Lower lobe of right lung (tissue), 2 donors: ENCODE data around the gene RYK. TPM values are rescaled to one million over a fixed set of nuclear protein-coding genes. Genes with fewer than 3 reads are reported as not detected.

Experiments used
- ATAC-seq, 2 donors: fragments of 200-7000 bp; cut with Tn5 transposase; one replicate each; pipeline ENCODE4 v1.9.1; 2020 to 2022; ENCODE audit warnings: mild to moderate bottlenecking in 2 of 2, moderate library complexity in 2 of 2
- DNase-seq: peaks from one replicate; pipeline ENCODE4 v3.0.0-alpha.2; 2020
- H3K27ac ChIP-seq: fragments of 200-600 bp; one replicate; pipeline ENCODE4 v1.8.0; 2022
- H3K27me3 ChIP-seq: fragments of 200-600 bp; one replicate; pipeline ENCODE4 v1.8.0; 2022; ENCODE audit warnings: low read depth
- H3K36me3 ChIP-seq: fragments of 200-600 bp; one replicate; pipeline ENCODE4 v1.8.0; 2022; ENCODE audit warnings: mild to moderate bottlenecking
- H3K4me1 ChIP-seq: fragments of 200-600 bp; one replicate; pipeline ENCODE4 v1.8.0; 2022
- H3K4me3 ChIP-seq: fragments of 200-600 bp; one replicate; pipeline ENCODE4 v1.8.0; 2022; ENCODE audit warnings: mild to moderate bottlenecking
- H3K9me3 ChIP-seq: fragments of 200-600 bp; one replicate; pipeline ENCODE4 v1.8.0; 2022
- intact Hi-C: fragments of 100-400 bp; cut with DNase I; formaldehyde crosslinking; loops from one replicate; pipeline ENCODE4 v1.11.0; 2022
- total RNA-seq: library from RNA; stranded (reverse); fragmentation: NEBNext Ultra II Directional; extraction: Animal tissue kit (Norgen Biotek cat#: 25700); gene quantifications from one replicate; pipeline ENCODE4 v1.2.1, GENCODE V29; 2021
- TF ChIP-seq, protein P1 (sequence below): fragments of 200-600 bp; IDR thresholded peaks from one replicate; pipeline ENCODE4 v1.8.0; 2022; ENCODE audit warnings: antibody characterized with exemption, mild to moderate bottlenecking
- donor health status: DM: no; HTN: yes; CAD: no; lungs with severe emphysema.

Gene RYK
- total RNA-seq, 1 donor from 2014 or later = 46.3 TPM

GRCh38 chr3:134189849-134190248, 60.8 kb downstream of the RYK start:
- peaks cover 53% of the 10 kb centered on the region for H3K36me3 ChIP-seq

GRCh38 chr3:134186391-134186790, 64.3 kb downstream of the RYK start:
- Histone ChIP-seq H3K9me3 (no peaks in the 10 kb centered on the region), H3K4me1 (no peaks in the 10 kb centered on the region), H3K36me3 (peaks cover 40% of the 10 kb centered on the region), H3K4me3 (no peak overlapping the region), H3K27me3 (no peaks in the 10 kb centered on the region), H3K27ac (peak overlapping the region; percentile 8)
- TF ChIP-seq, protein P1, sequence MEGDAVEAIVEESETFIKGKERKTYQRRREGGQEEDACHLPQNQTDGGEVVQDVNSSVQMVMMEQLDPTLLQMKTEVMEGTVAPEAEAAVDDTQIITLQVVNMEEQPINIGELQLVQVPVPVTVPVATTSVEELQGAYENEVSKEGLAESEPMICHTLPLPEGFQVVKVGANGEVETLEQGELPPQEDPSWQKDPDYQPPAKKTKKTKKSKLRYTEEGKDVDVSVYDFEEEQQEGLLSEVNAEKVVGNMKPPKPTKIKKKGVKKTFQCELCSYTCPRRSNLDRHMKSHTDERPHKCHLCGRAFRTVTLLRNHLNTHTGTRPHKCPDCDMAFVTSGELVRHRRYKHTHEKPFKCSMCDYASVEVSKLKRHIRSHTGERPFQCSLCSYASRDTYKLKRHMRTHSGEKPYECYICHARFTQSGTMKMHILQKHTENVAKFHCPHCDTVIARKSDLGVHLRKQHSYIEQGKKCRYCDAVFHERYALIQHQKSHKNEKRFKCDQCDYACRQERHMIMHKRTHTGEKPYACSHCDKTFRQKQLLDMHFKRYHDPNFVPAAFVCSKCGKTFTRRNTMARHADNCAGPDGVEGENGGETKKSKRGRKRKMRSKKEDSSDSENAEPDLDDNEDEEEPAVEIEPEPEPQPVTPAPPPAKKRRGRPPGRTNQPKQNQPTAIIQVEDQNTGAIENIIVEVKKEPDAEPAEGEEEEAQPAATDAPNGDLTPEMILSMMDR = no peak
- intact Hi-C loops = no loop called here
- no peak for DNase-seq
- peak in 1 of 2 donors; percentile 62 for ATAC-seq

More at GRCh38 chr3:134189849-134190248, 60.8 kb downstream of the RYK start:
- Histone ChIP-seq H3K4me1 (no peaks in the 10 kb centered on the region), H3K27me3 (no peaks in the 10 kb centered on the region), H3K9me3 (no peaks in the 10 kb centered on the region), H3K27ac (no peak overlapping the region), H3K4me3 (no peak overlapping the region)
- intact Hi-C loops = no loop called here
- DNase-seq = no peak
- TF ChIP-seq, protein P1 = no peak
- no peak for ATAC-seq

DNA sequence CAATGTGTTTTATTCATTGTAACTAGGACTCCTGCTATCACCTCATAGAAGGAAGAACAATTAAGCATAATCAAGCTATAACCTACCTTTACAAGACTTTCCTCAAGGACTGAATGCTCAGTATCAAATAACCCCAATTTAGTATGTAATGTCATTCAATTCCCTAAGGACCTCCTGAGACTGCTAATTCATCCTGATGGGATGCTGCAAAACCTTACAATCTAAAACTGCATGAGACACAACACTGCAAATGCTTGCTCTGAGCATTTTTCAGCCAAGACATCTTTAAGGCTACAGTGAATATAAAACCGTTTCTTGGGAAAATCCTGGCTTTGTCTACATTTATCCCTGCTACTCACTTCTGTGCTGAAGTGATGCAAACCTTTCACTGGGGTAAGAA, 69.9 kb downstream of the RYK start:
- no peak for DNase-seq

GRCh38 chr3:134179508-134179907, 71.2 kb downstream of the RYK start:
- no peaks in the 10 kb centered on the region for H3K4me1 ChIP-seq
- no peaks in the 10 kb centered on the region for H3K9me3 ChIP-seq
- no peak for ATAC-seq
- H3K4me3 ChIP-seq = no peak overlapping the region
- intact Hi-C loops = no loop called here
- no peak overlapping the region for H3K27ac ChIP-seq
- peaks cover 48% of the 10 kb centered on the region for H3K36me3 ChIP-seq
- TF ChIP-seq, protein P1 = no peak
- H3K27me3 ChIP-seq = no peaks in the 10 kb centered on the region
- no peak for DNase-seq

More for the DNA sequence above, 69.9 kb downstream of the RYK start:
- intact Hi-C loops = no loop called here
- no peaks in the 10 kb centered on the region for H3K9me3 ChIP-seq
- H3K4me3 ChIP-seq = no peak overlapping the region
- no peaks in the 10 kb centered on the region for H3K4me1 ChIP-seq
- TF ChIP-seq, protein P1 = no peak
- H3K27me3 ChIP-seq = no peaks in the 10 kb centered on the region
- peaks cover 35% of the 10 kb centered on the region for H3K36me3 ChIP-seq
- no peak for ATAC-seq
- no peak overlapping the region for H3K27ac ChIP-seq

DNA sequence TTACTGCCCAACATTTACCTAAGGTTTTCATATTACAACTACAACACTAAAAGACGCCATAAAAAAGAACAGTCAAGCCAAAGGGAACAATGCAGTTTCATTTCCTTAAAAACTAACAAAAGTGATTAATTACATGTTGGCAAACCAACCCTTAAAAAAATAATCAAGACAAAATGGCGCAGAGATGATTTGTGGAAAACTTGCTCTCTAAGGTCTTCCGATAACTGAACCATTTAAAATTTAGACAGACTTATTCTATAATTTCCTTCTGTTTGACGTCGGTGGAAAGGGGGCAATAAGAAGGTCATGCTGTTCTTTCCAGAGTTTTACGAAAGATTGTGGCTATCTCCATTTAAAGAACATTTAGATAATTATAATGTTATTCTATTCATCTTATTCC, 87.6 kb downstream of the RYK start:
- no peaks in the 10 kb centered on the region for H3K4me1 ChIP-seq
- peaks cover 48% of the 10 kb centered on the region for H3K36me3 ChIP-seq
- no peak for DNase-seq
- no peak for ATAC-seq
- H3K27me3 ChIP-seq = no peaks in the 10 kb centered on the region
- TF ChIP-seq, protein P1 = no peak
- no peak overlapping the region for H3K27ac ChIP-seq
- intact Hi-C loops = no loop called here
- H3K4me3 ChIP-seq = no peak overlapping the region
- H3K9me3 ChIP-seq = no peaks in the 10 kb centered on the region
